ENCODE measurements around the gene OR5K1.

DNA sequence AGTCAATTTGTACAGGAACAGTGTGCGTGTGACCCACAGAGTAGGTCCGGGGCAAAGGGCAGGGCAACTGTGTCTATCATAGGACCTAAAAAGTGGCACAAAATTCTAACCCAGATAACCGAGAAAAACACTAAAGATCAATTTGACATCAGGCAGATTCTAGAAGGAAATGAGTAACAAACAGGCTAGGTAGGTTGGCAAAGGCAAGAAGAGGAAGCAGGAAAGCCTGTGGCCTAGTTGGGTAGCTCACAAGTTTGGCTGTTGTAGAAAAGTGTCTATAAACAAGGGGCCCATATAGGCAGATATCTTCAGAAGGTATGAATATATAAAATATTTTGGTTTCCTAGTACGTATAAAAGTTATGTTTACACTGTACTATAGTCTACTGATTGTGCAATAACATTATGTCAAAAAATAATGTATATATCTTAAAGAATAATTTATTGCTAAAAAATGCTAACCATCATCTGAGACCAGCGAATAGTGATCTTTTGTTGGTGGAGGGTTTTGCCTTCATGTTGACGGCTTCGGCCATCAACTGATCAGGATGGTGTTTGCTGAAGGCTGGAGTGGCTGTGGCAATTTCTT, 13.3 kb upstream of the OR5K1 start:
- TF ChIP-seq, protein P1, sequence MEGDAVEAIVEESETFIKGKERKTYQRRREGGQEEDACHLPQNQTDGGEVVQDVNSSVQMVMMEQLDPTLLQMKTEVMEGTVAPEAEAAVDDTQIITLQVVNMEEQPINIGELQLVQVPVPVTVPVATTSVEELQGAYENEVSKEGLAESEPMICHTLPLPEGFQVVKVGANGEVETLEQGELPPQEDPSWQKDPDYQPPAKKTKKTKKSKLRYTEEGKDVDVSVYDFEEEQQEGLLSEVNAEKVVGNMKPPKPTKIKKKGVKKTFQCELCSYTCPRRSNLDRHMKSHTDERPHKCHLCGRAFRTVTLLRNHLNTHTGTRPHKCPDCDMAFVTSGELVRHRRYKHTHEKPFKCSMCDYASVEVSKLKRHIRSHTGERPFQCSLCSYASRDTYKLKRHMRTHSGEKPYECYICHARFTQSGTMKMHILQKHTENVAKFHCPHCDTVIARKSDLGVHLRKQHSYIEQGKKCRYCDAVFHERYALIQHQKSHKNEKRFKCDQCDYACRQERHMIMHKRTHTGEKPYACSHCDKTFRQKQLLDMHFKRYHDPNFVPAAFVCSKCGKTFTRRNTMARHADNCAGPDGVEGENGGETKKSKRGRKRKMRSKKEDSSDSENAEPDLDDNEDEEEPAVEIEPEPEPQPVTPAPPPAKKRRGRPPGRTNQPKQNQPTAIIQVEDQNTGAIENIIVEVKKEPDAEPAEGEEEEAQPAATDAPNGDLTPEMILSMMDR (IDR thresholded peaks at IDR 0.05): no peak
- no peak for TF ChIP-seq EZH2phosphoT487 (IDR thresholded peaks at IDR 0.05)

Data from neural progenitor cell (in vitro differentiated cells).